Measurements from ENCODE around the gene RMRP. TPM values are rescaled to one million over a fixed set of nuclear protein-coding genes. Genes with fewer than 3 reads are reported as not detected.

Gene RMRP
- total and polyA plus RNA-seq, 2 experiments from 2014 or later = 20,944 TPM; not detected in 1

- Histone ChIP-seq H3K79me2 (ENCODE audit: insufficient read depth) (peaks cover 68% of the 10 kb centered on the region), H3K9ac (peak overlapping the region; percentile 94), H3K4me2 (ENCODE audit: unreplicated experiment) (peak overlapping the region; percentile 89), H3K27me3 (replicated peaks; ENCODE audit: insufficient read depth) (no peaks in the 10 kb centered on the region), H3F3A (ENCODE audit: insufficient read depth) (peaks cover 79% of the 10 kb centered on the region), H3K9me2 (ENCODE audit: insufficient read depth) (no peaks in the 10 kb centered on the region), H2AFZ (no peak overlapping the region), H3K36me3 (ENCODE audit: low read depth) (peaks cover 50% of the 10 kb centered on the region), H3K4me1 (ENCODE audit: insufficient read depth) (peaks cover 37% of the 10 kb centered on the region), H4K20me1 (ENCODE audit: insufficient read depth) (peaks cover 54% of the 10 kb centered on the region), H3K4me3 (peak overlapping the region; percentile 98), H3K27ac (peak overlapping the region; percentile 39), H3K9me3 (ENCODE audit: low read depth) (no peaks in the 10 kb centered on the region)
- WGBS, 2 experiments (ENCODE audit: low coverage in 1 of 2, low lambda C conversion rate in 2 of 2, missing lambda C conversion rate in 2 of 2) = 69 to 76% methylated on average over 11 of the region's 11 CpGs
- TF ChIP-seq EZH2 (IDR thresholded peaks at IDR 0.05; ENCODE audit: insufficient read depth, poor library complexity, severe bottlenecking) (no peak), EZH2phosphoT487 (IDR thresholded peaks at IDR 0.05; ENCODE audit: insufficient read depth, low read depth) (no peak)
- in situ Hi-C loops (cut with MboI) = no loop called here
- peak; percentile 78 for DNase-seq
These were observed 28.7 kb upstream of the RMRP start for GRCh38 chr9:35686222-35687203.

DNA sequence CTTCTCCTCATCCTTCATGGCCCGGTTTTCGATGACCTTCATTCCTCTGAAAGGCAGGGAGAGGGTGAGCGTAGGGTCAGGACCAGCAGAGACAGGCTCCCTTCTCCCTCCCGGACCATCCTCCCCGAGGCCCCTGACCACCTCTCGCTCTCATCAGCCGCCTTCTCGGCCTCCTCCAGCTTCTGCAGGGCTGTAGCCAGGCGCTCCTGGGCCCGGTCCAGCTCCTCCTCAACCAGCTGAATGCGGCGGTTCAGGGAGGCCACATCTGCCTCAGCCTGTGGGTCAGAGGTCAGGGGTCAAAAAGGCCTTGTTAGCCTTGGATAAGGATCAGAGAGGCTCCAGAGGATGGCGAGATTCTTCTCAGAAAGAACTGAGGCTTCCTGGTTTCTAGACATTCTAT is 27.7 kb upstream of the RMRP start:
- no peaks in the 10 kb centered on the region for H3K27me3 ChIP-seq (replicated peaks; ENCODE audit: insufficient read depth)
- peak overlapping the region; percentile 98 for H3K4me3 ChIP-seq
- in situ Hi-C loops (cut with MboI) = no loop called here
- TF ChIP-seq EZH2phosphoT487 (IDR thresholded peaks at IDR 0.05; ENCODE audit: insufficient read depth, low read depth) = no peak
- no peak for TF ChIP-seq EZH2 (IDR thresholded peaks at IDR 0.05; ENCODE audit: insufficient read depth, poor library complexity, severe bottlenecking)
- peaks cover 68% of the 10 kb centered on the region for H3K79me2 ChIP-seq (ENCODE audit: insufficient read depth)
- H3F3A ChIP-seq (ENCODE audit: insufficient read depth) = peaks cover 84% of the 10 kb centered on the region
- H3K36me3 ChIP-seq (ENCODE audit: low read depth) = peaks cover 50% of the 10 kb centered on the region
- no peaks in the 10 kb centered on the region for H3K9me3 ChIP-seq (ENCODE audit: low read depth)
- no peak for DNase-seq
- H3K27ac ChIP-seq = no peak overlapping the region; the same call in 1 of the 2 replicates
- peaks cover 54% of the 10 kb centered on the region for H4K20me1 ChIP-seq (ENCODE audit: insufficient read depth)
- no peak overlapping the region for H2AFZ ChIP-seq
- WGBS, 2 experiments (ENCODE audit: low coverage in 1 of 2, low lambda C conversion rate in 2 of 2, missing lambda C conversion rate in 2 of 2) = 80 to 82% methylated on average over 13 of the region's 13 CpGs
- no peaks in the 10 kb centered on the region for H3K9me2 ChIP-seq (ENCODE audit: insufficient read depth)
- H3K9ac ChIP-seq = 0 out of 2 replicates have a peak overlapping the region, but pooled peaks have one; percentile 16
- peaks cover 35% of the 10 kb centered on the region for H3K4me1 ChIP-seq (ENCODE audit: insufficient read depth)
- H3K4me2 ChIP-seq (ENCODE audit: unreplicated experiment) = peak overlapping the region; percentile 89

DNA sequence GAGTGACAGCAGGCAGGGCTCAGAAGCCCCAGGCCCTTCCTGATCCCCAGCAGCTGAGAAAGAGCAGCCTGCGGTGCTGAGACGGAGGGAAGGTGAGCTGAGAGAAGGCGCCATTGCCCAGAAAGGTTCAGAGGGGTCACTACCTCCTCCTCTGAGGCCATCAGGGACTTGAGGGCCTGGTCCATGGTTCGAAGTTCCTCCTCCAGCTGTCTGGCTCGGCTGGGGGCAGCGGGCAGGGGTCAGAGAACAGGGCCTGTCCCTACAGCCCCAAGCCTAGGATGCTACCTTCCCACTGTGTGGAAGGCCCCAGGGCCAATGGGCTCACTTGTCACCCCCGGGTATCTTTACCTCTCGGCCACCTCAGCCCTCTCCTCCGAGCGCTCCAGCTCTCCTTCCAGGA is 27.1 kb upstream of the RMRP start:
- Histone ChIP-seq H3K9me3 (ENCODE audit: low read depth) (no peaks in the 10 kb centered on the region), H4K20me1 (ENCODE audit: insufficient read depth) (peaks cover 54% of the 10 kb centered on the region), H3K9ac (no peak overlapping the region), H3K27ac (no peak overlapping the region), H3K27me3 (replicated peaks; ENCODE audit: insufficient read depth) (no peaks in the 10 kb centered on the region), H3F3A (ENCODE audit: insufficient read depth) (peaks cover 90% of the 10 kb centered on the region), H3K4me3 (no peak overlapping the region), H3K36me3 (ENCODE audit: low read depth) (peaks cover 50% of the 10 kb centered on the region), H3K4me2 (ENCODE audit: unreplicated experiment) (peak overlapping the region; percentile 89), H2AFZ (no peak overlapping the region), H3K9me2 (ENCODE audit: insufficient read depth) (no peaks in the 10 kb centered on the region), H3K4me1 (ENCODE audit: insufficient read depth) (peaks cover 35% of the 10 kb centered on the region), H3K79me2 (ENCODE audit: insufficient read depth) (peaks cover 64% of the 10 kb centered on the region)
- in situ Hi-C loops (cut with MboI) = no loop called here
- DNase-seq = no peak
- 97 to 100% methylated on average over 10 of the region's 10 CpGs for WGBS, 2 experiments (ENCODE audit: low coverage in 1 of 2, low lambda C conversion rate in 2 of 2, missing lambda C conversion rate in 2 of 2)
- TF ChIP-seq EZH2 (IDR thresholded peaks at IDR 0.05; ENCODE audit: insufficient read depth, poor library complexity, severe bottlenecking) (no peak), EZH2phosphoT487 (IDR thresholded peaks at IDR 0.05; ENCODE audit: insufficient read depth, low read depth) (no peak)

DNA sequence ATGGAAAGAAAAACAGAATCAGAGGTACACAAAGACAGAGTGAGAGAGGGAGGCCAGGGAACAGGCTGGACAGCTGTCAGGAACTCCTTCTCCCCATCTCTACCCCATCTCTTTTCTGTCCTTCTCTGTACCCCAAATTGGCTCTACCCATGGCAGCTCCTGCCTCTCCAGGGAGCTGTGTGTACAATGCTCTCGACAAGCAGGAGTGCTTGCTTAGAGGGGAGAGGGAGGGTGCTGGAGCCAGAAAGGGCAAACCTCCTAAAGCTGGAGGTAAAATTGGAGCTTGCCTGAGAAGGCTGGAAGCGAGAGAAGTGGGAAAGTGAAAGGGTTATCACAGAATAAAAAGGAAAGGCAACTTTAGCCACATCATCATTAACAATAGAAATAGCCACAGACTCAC is 25.5 kb upstream of the RMRP start:
- no peaks in the 10 kb centered on the region for H3K9me2 ChIP-seq (ENCODE audit: insufficient read depth)
- peaks cover 48% of the 10 kb centered on the region for H3K79me2 ChIP-seq (ENCODE audit: insufficient read depth)
- no peak overlapping the region for H3K4me3 ChIP-seq
- no peak overlapping the region for H3K4me2 ChIP-seq (ENCODE audit: unreplicated experiment)
- TF ChIP-seq EZH2phosphoT487 (IDR thresholded peaks at IDR 0.05; ENCODE audit: insufficient read depth, low read depth) (no peak), EZH2 (IDR thresholded peaks at IDR 0.05; ENCODE audit: insufficient read depth, poor library complexity, severe bottlenecking) (no peak)
- H3K36me3 ChIP-seq (ENCODE audit: low read depth) = peaks cover 50% of the 10 kb centered on the region
- H2AFZ ChIP-seq = no peak overlapping the region
- peak overlapping the region; percentile 35; the same call in 1 of the 2 replicates for H3K9ac ChIP-seq
- in situ Hi-C loops (cut with MboI) = no loop called here
- H3K9me3 ChIP-seq (ENCODE audit: low read depth) = no peaks in the 10 kb centered on the region
- peaks cover 94% of the 10 kb centered on the region for H3F3A ChIP-seq (ENCODE audit: insufficient read depth)
- no peaks in the 10 kb centered on the region for H3K27me3 ChIP-seq (replicated peaks; ENCODE audit: insufficient read depth)
- no peak for DNase-seq
- H4K20me1 ChIP-seq (ENCODE audit: insufficient read depth) = peaks cover 53% of the 10 kb centered on the region
- H3K4me1 ChIP-seq (ENCODE audit: insufficient read depth) = peaks cover 35% of the 10 kb centered on the region
- WGBS, 2 experiments (ENCODE audit: low coverage in 1 of 2, low lambda C conversion rate in 2 of 2, missing lambda C conversion rate in 2 of 2) = 76 to 87% methylated on average over 2 of the region's 2 CpGs
- peak overlapping the region; percentile 32 for H3K27ac ChIP-seq

All from GM23248 (cell line).